ENCODE results near the gene CYTH1.

DNA sequence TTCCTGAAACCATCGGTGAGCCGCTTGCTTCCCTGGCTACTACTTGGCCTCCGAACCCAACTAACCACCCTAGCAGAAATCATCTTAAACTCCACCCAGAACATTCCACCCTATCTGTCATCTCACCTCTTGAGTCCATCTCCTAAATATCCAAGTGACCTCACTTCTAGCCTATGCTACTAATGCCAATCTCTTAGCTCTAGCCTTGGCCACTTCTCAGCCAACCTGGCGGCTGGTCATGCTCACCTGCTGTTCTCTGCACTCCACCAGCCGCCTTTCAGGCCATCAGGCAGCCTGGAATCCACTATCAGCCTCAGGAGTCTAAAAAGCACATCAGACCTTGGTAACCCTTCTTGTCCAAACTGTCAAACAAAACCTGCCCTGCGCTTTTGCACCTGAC, 11.9 kb upstream of the CYTH1 start:
- TF ChIP-seq TAF1 (IDR thresholded peaks at IDR 0.05; ENCODE audit: borderline replicate concordance, low read depth, low read length) (no peak), YY1 (IDR thresholded peaks at IDR 0.05; ENCODE audit: low read depth) (no peak), RFX5 (IDR thresholded peaks at IDR 0.05; ENCODE audit: low read length) (no peak), GABPA (IDR thresholded peaks at IDR 0.05; ENCODE audit: low read depth) (no peak), NRF1 (IDR thresholded peaks at IDR 0.05; ENCODE audit: low read depth, low read length) (no peak), SIN3A (IDR thresholded peaks at IDR 0.05; ENCODE audit: borderline replicate concordance, low read depth, low read length) (no peak), RAD21 (IDR thresholded peaks at IDR 0.05; ENCODE audit: low read length) (no peak), NFIC (IDR thresholded peaks at IDR 0.05; ENCODE audit: borderline replicate concordance) (no peak), CHD2 (IDR thresholded peaks at IDR 0.05; ENCODE audit: low read length, partially characterized antibody) (no peak)
- TF ChIP-seq, protein P1, sequence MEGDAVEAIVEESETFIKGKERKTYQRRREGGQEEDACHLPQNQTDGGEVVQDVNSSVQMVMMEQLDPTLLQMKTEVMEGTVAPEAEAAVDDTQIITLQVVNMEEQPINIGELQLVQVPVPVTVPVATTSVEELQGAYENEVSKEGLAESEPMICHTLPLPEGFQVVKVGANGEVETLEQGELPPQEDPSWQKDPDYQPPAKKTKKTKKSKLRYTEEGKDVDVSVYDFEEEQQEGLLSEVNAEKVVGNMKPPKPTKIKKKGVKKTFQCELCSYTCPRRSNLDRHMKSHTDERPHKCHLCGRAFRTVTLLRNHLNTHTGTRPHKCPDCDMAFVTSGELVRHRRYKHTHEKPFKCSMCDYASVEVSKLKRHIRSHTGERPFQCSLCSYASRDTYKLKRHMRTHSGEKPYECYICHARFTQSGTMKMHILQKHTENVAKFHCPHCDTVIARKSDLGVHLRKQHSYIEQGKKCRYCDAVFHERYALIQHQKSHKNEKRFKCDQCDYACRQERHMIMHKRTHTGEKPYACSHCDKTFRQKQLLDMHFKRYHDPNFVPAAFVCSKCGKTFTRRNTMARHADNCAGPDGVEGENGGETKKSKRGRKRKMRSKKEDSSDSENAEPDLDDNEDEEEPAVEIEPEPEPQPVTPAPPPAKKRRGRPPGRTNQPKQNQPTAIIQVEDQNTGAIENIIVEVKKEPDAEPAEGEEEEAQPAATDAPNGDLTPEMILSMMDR (IDR thresholded peaks at IDR 0.05), result no peak
- TF ChIP-seq, protein P2, sequence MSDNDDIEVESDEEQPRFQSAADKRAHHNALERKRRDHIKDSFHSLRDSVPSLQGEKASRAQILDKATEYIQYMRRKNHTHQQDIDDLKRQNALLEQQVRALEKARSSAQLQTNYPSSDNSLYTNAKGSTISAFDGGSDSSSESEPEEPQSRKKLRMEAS (IDR thresholded peaks at IDR 0.05; ENCODE audit: low read depth), result no peak
- TF ChIP-seq, protein P3, sequence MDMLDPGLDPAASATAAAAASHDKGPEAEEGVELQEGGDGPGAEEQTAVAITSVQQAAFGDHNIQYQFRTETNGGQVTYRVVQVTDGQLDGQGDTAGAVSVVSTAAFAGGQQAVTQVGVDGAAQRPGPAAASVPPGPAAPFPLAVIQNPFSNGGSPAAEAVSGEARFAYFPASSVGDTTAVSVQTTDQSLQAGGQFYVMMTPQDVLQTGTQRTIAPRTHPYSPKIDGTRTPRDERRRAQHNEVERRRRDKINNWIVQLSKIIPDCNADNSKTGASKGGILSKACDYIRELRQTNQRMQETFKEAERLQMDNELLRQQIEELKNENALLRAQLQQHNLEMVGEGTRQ (IDR thresholded peaks at IDR 0.05; ENCODE audit: borderline replicate concordance, low read depth, low read length), result no peak
- TF ChIP-seq, protein P4, sequence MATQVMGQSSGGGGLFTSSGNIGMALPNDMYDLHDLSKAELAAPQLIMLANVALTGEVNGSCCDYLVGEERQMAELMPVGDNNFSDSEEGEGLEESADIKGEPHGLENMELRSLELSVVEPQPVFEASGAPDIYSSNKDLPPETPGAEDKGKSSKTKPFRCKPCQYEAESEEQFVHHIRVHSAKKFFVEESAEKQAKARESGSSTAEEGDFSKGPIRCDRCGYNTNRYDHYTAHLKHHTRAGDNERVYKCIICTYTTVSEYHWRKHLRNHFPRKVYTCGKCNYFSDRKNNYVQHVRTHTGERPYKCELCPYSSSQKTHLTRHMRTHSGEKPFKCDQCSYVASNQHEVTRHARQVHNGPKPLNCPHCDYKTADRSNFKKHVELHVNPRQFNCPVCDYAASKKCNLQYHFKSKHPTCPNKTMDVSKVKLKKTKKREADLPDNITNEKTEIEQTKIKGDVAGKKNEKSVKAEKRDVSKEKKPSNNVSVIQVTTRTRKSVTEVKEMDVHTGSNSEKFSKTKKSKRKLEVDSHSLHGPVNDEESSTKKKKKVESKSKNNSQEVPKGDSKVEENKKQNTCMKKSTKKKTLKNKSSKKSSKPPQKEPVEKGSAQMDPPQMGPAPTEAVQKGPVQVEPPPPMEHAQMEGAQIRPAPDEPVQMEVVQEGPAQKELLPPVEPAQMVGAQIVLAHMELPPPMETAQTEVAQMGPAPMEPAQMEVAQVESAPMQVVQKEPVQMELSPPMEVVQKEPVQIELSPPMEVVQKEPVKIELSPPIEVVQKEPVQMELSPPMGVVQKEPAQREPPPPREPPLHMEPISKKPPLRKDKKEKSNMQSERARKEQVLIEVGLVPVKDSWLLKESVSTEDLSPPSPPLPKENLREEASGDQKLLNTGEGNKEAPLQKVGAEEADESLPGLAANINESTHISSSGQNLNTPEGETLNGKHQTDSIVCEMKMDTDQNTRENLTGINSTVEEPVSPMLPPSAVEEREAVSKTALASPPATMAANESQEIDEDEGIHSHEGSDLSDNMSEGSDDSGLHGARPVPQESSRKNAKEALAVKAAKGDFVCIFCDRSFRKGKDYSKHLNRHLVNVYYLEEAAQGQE (IDR thresholded peaks at IDR 0.05; ENCODE audit: low read depth, low read length), result no peak
